ENCODE measurements around the gene SDK1.

SDK1 gene

GRCh38 chr7:4281231-4281993, 980.4 kb downstream of the SDK1 start:
- no peak for DNase-seq (ENCODE audit: low read depth)
- TF ChIP-seq CTCF (conservative IDR thresholded peaks at IDR 0.05; ENCODE audit: low read length) = no peak
- no peak overlapping the region for H3K4me3 ChIP-seq (ENCODE audit: low read length)

- no peak overlapping the region for H3K4me3 ChIP-seq (ENCODE audit: low read length)
- no peak for DNase-seq (ENCODE audit: low read depth)
- TF ChIP-seq CTCF (conservative IDR thresholded peaks at IDR 0.05; ENCODE audit: low read length) = no peak
Observed at GRCh38 chr7:4282434-4283223, 981.6 kb downstream of the SDK1 start.

DNA sequence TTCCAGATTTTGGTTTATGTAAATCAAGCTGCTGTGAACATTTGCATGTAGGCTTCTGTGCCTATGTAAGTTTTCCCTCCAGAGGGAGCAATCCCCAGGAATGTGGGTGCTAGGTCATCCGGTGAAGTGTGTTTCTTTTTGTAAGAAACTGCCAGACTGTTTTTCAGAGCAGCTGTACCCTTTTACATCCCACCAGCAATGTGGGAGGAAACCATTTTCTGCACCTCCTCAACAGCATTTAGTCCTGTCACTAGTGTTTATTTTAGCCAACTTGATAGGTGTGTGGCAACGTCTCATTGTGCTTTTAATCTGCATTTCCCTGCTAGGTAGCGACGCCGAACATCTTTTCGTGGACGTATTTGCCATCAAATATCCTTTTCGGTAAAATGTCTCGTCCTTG, 985.3 kb downstream of the SDK1 start:
- TF ChIP-seq CTCF (conservative IDR thresholded peaks at IDR 0.05; ENCODE audit: low read length) = no peak
- no peak overlapping the region for H3K4me3 ChIP-seq (ENCODE audit: low read length)
- no peak for DNase-seq (ENCODE audit: low read depth)

DNA sequence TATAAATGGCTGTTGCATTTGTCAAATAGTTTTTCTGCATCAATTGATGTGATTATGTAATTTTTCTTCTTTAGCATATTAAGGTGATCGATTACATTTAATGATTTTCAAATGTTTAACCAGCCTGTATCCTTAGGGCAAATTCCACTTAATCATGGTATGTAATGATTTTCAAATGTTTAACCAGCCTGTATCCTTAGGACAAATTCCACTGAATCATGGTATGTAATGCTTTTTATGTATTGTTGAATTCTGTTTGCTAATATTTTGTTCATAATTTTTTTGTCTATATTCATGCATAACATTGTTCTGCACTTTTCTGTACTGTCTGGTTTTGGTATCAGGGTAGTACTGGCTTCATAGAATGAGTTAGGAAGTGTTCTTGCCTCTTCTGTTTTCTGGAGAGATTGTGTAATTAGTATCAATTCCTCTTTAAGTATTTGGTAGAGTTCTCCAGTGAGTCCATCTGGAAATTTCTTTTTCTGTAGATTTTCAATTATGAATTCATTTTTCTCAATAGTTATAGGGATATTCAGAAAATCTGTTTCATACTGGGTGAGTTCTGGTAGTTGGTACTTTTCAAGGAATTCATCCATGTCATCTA, 987.8 kb downstream of the SDK1 start:
- no peak overlapping the region for H3K4me3 ChIP-seq (ENCODE audit: low read length)
- TF ChIP-seq CTCF (conservative IDR thresholded peaks at IDR 0.05; ENCODE audit: low read length) = no peak
- DNase-seq (ENCODE audit: low read depth) = no peak

DNA sequence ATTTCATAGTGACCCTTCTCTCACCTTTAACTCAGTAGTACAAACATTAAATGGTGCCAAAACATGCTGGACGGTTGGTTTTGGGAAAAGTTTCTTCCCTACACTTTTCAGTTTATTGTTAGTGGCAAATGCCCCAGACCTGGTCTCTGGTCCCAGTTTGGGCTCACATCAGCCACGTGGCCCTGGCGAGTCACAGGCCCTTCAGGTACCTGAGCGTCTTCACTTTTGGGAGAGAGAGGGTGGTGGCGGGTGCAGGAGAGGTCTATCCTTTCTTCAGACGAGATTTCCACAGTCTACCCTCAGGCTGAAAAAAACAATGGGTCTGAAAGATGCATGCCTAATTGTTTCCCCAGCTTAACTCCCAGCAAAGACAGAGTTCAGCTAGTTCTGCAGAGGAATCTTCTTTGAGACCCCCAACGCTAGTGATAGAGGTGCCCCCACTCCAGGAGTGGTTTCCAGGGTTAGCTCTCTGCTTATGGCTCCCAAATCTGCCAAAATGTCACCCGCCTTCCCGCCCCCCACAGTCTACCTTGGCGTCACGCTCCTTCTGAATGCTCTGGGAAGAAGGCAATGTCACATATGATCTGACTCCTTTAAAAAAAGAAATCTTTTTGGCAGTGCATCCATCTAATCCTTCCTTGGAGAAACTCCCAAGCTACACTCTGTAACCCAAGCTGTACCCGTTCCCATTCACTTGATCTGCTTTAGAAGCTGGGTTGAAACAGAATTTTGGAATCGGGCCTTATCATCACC, 996.3 kb downstream of the SDK1 start:
- no peak for TF ChIP-seq CTCF (conservative IDR thresholded peaks at IDR 0.05; ENCODE audit: low read length)
- no peak for DNase-seq (ENCODE audit: low read depth)
- H3K4me3 ChIP-seq (ENCODE audit: low read length) = no peak overlapping the region

DNA sequence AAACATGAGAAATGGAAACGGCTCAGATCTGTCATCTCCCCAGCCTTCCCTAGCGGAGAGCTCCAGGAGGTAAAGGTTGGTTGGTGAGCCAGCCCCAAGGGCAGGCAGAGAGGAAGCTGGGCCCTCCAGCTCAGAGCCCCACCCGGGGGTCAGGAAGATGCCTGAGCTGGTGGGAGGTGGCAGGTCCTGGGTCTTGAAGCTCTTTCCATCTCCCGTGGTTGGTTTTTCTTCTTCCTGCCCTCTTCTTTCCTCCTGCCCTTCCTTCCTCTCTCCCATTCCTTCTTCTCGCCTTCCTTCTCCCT, 996.8 kb downstream of the SDK1 start:
- TF ChIP-seq CTCF (conservative IDR thresholded peaks at IDR 0.05; ENCODE audit: low read length) = no peak
- no peak for DNase-seq (ENCODE audit: low read depth)
- no peak overlapping the region for H3K4me3 ChIP-seq (ENCODE audit: low read length)

Measured in AG10803 (cell line).